ENCODE results near the gene WDR62.
"Not testable (repeated sequence)": the region's sequence is repeated elsewhere in the genome, so short reads cannot be mapped to it uniquely, and the experiment has no call there.

Gene WDR62

GRCh38 chr19:36121486-36122124 is 66.9 kb downstream of the WDR62 start:
- no peak overlapping the region for H3K4me3 Mint-ChIP-seq
- DNase-seq (no peak), ATAC-seq (no peak)
- no peak overlapping the region for H3K27ac Mint-ChIP-seq
- peaks cover 19% of the 10 kb centered on the region for H3K4me1 Mint-ChIP-seq
- no peaks in the 10 kb centered on the region for H3K9me3 Mint-ChIP-seq
- H3K27me3 Mint-ChIP-seq, result no peaks in the 10 kb centered on the region
- peaks cover 22% of the 10 kb centered on the region for H3K36me3 Mint-ChIP-seq (ENCODE audit: low read depth)

DNA sequence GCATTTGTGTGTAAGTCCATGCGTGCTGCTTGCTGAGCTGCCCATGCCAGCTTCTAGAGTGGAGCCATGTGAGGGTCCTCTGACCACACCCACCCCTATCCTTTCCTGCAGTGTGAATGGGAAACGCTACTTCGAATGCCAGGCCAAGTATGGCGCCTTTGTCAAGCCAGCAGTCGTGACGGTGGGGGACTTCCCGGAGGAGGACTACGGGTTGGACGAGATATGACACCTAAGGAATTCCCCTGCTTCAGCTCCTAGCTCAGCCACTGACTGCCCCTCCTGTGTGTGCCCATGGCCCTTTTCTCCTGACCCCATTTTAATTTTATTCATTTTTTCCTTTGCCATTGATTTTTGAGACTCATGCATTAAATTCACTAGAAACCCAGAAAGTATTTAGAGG is 70.9 kb downstream of the WDR62 start:
- H3K4me1 Mint-ChIP-seq, result peaks cover 19% of the 10 kb centered on the region
- H3K36me3 Mint-ChIP-seq (ENCODE audit: low read depth), result peaks cover 11% of the 10 kb centered on the region
- H3K27me3 Mint-ChIP-seq, result no peaks in the 10 kb centered on the region
- no peaks in the 10 kb centered on the region for H3K9me3 Mint-ChIP-seq
- peak overlapping the region; percentile 48 for H3K27ac Mint-ChIP-seq
- DNase-seq (peak; percentile 22), ATAC-seq (no peak)
- no peak overlapping the region for H3K4me3 Mint-ChIP-seq

GRCh38 chr19:36128392-36128736 is 73.7 kb downstream of the WDR62 start:
- no peak for DNase-seq
- Mint-ChIP-seq H3K9me3 (no peaks in the 10 kb centered on the region), H3K36me3 (ENCODE audit: low read depth) (peaks cover 8% of the 10 kb centered on the region), H3K4me1 (peaks cover 34% of the 10 kb centered on the region), H3K27me3 (no peaks in the 10 kb centered on the region), H3K27ac (peak overlapping the region; percentile 98), H3K4me3 (peak overlapping the region; percentile 84)
- ATAC-seq, result no peak

- not testable (repeated sequence) for DNase-seq; H3K27me3 Mint-ChIP-seq; ATAC-seq; H3K9me3 Mint-ChIP-seq; H3K36me3 Mint-ChIP-seq (ENCODE audit: low read depth); H3K4me3 Mint-ChIP-seq; H3K27ac Mint-ChIP-seq
- H3K4me1 Mint-ChIP-seq, result peaks cover 29% of the 10 kb centered on the region
Observed at GRCh38 chr19:36131221-36131620, 76.5 kb downstream of the WDR62 start.

DNA sequence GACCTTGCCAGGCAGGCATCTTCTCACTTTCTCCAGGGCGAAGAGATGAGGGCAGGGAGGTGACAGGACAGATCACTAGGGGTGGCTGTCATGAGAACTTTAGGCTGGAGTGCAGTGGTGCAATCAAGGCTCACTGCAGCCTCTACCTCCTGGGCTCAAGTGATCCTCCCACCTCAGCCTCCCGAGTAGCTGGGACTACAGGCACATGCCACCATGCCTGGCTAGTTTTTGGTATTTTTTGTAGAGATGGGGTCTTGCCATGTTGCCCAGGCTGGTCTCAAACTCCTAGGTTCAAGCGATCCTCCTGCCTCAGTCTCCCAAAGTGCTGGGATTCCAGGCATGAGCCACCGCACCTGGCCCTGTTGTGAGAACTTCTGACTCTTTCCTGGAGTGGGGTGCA is 80.2 kb downstream of the WDR62 start:
- not testable (repeated sequence) for H3K36me3 Mint-ChIP-seq (ENCODE audit: low read depth); H3K27ac Mint-ChIP-seq; H3K4me3 Mint-ChIP-seq; ATAC-seq; DNase-seq; H3K27me3 Mint-ChIP-seq; H3K9me3 Mint-ChIP-seq
- H3K4me1 Mint-ChIP-seq, result peaks cover 24% of the 10 kb centered on the region

DNA sequence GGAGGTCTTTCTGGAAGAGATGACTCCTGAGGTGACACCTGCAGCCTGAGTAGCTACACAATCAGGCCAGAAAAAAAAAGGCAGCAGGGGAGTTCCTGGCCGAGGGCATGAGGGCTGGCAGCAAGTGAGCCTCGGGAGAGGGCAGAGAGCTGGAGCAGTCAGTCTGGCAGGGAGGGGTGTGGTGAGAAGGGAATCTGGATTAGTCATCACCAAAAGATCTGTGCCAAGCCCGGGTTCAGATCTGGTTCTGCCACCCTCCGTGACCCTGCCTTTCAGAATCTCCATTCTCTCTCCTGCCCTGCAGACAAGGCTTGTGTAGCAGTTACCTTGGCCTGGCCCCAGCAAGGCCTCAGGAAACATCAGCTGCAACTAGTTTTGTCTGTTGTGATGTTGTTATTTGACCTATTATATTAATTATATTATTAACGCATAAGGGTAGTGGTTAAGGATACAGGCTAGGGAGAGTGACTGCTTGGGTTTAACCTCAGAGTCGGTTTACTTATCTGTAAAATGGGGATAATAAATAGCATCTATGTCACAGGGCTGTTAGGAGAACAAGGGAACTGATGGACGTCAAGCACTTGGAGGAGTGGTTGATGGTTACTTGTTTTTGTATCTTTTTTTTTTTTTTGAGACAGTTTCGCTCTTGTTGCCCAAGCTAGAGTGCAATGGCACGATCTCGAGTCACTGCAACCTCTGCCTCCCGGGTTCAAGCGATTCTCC is 82.4 kb downstream of the WDR62 start:
- H3K4me1 Mint-ChIP-seq, result peaks cover 27% of the 10 kb centered on the region
- H3K4me3 Mint-ChIP-seq, result no peak overlapping the region
- peaks cover 9% of the 10 kb centered on the region for H3K36me3 Mint-ChIP-seq (ENCODE audit: low read depth)
- peak overlapping the region; percentile 22 for H3K27ac Mint-ChIP-seq
- DNase-seq, result no peak
- no peaks in the 10 kb centered on the region for H3K27me3 Mint-ChIP-seq
- no peak for ATAC-seq
- no peaks in the 10 kb centered on the region for H3K9me3 Mint-ChIP-seq

DNA sequence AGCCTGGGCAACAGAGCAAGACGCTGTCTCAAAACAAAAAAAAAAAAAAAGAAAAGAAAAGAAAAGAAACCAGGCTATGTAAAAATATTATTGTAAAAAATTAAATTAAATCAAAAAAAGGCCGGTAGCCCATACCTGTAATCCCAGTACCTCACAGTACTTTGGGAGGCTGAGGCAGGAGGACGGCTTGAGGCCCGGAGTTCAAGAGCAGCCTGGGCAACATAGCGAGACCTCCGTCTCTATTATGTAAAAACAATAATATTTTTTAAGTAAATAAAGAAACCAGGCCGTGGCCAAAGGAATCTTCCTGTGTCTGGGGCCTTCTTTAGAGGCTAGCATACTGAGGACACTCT is 84.4 kb downstream of the WDR62 start:
- peak overlapping the region; percentile 95 for H3K27ac Mint-ChIP-seq
- H3K4me1 Mint-ChIP-seq, result peaks cover 18% of the 10 kb centered on the region
- no peaks in the 10 kb centered on the region for H3K27me3 Mint-ChIP-seq
- ATAC-seq (no peak), DNase-seq (no peak)
- H3K9me3 Mint-ChIP-seq, result no peaks in the 10 kb centered on the region
- peaks cover 18% of the 10 kb centered on the region for H3K36me3 Mint-ChIP-seq (ENCODE audit: low read depth)
- peak overlapping the region; percentile 94 for H3K4me3 Mint-ChIP-seq

- H3K4me3 Mint-ChIP-seq, result peak within 1 kb of the TSS; percentile 94
- H3K36me3 Mint-ChIP-seq (ENCODE audit: low read depth), result peaks cover 18% of the 10 kb centered on the region
- peak; percentile 80 for ATAC-seq
- H3K4me1 Mint-ChIP-seq, result peaks cover 18% of the 10 kb centered on the region
- no peaks in the 10 kb centered on the region for H3K9me3 Mint-ChIP-seq
- DNase-seq, result peak; percentile 98
- H3K27me3 Mint-ChIP-seq, result no peaks in the 10 kb centered on the region
- peak within 1 kb of the TSS; percentile 95 for H3K27ac Mint-ChIP-seq
Observed at GRCh38 chr19:36139473-36140303, 85.0 kb downstream of the WDR62 start, which contains the start of gene CAPNS1. Gene CAPNS1 (plus strand): TSS chr19:36140066. CDS start chr19:36141012, 946 bp downstream.

GRCh38 chr19:36140304-36141038 is 85.8 kb downstream of the WDR62 start:
- no peaks in the 10 kb centered on the region for H3K9me3 Mint-ChIP-seq
- peak overlapping the region; percentile 95 for H3K27ac Mint-ChIP-seq
- peak overlapping the region; percentile 94 for H3K4me3 Mint-ChIP-seq
- DNase-seq, result peak; percentile 66
- H3K27me3 Mint-ChIP-seq, result no peaks in the 10 kb centered on the region
- peaks cover 18% of the 10 kb centered on the region for H3K4me1 Mint-ChIP-seq
- H3K36me3 Mint-ChIP-seq (ENCODE audit: low read depth), result peaks cover 18% of the 10 kb centered on the region
- peak; percentile 26 for ATAC-seq

- peak; percentile 59 for ATAC-seq
- H3K4me3 Mint-ChIP-seq, result peak overlapping the region; percentile 94
Observed at GRCh38 chr19:36141039-36141927, 86.6 kb downstream of the WDR62 start.

DNA sequence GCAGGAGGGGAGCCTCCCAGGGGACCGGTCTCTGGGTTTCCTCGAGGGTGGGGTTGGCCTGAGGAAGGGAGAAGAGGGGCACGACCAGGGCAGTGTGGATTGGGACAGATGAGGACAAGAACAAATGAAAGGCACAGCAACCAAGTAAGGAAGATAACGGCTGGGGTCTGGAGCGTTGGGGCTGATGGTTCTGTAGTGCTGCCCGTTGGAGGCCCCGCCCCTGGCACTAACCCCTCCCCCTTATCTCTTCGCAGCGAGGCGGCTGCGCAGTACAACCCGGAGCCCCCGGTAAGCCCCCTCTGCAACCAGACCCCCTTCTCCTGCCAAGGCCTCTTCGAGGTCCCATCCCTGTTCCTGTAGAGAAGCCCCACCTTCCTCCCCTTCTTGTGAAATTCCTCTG is 87.3 kb downstream of the WDR62 start:
- Mint-ChIP-seq H3K36me3 (ENCODE audit: low read depth) (peaks cover 33% of the 10 kb centered on the region), H3K27ac (peak overlapping the region; percentile 52)

More at GRCh38 chr19:36141039-36141927, 86.6 kb downstream of the WDR62 start:
- Mint-ChIP-seq H3K27me3 (no peaks in the 10 kb centered on the region), H3K9me3 (no peaks in the 10 kb centered on the region), H3K36me3 (ENCODE audit: low read depth) (peaks cover 26% of the 10 kb centered on the region), H3K4me1 (peaks cover 18% of the 10 kb centered on the region), H3K27ac (peak overlapping the region; percentile 95)
- peak; percentile 90 for DNase-seq

GRCh38 chr19:36142496-36142895 is 87.8 kb downstream of the WDR62 start:
- Mint-ChIP-seq H3K4me1 (peaks cover 13% of the 10 kb centered on the region), H3K36me3 (ENCODE audit: low read depth) (peaks cover 35% of the 10 kb centered on the region), H3K27me3 (no peaks in the 10 kb centered on the region), H3K9me3 (no peaks in the 10 kb centered on the region), H3K4me3 (no peak overlapping the region), H3K27ac (peak overlapping the region; percentile 52)
- DNase-seq, result no peak
- ATAC-seq, result no peak

More for the DNA sequence above, 87.3 kb downstream of the WDR62 start:
- no peaks in the 10 kb centered on the region for H3K27me3 Mint-ChIP-seq
- DNase-seq, result no peak
- ATAC-seq, result no peak
- H3K9me3 Mint-ChIP-seq, result no peaks in the 10 kb centered on the region
- peak overlapping the region; percentile 22 for H3K4me3 Mint-ChIP-seq
- peaks cover 13% of the 10 kb centered on the region for H3K4me1 Mint-ChIP-seq

- no peak overlapping the region for H3K27ac Mint-ChIP-seq
- no peaks in the 10 kb centered on the region for H3K27me3 Mint-ChIP-seq
- H3K9me3 Mint-ChIP-seq, result no peaks in the 10 kb centered on the region
- no peak for DNase-seq
- no peak for ATAC-seq
- no peak overlapping the region for H3K4me3 Mint-ChIP-seq
- H3K4me1 Mint-ChIP-seq, result peaks cover 11% of the 10 kb centered on the region
- H3K36me3 Mint-ChIP-seq (ENCODE audit: low read depth), result peaks cover 40% of the 10 kb centered on the region
Observed at GRCh38 chr19:36144624-36145023, 89.9 kb downstream of the WDR62 start.

Measured in activated naive CD8-positive, alpha-beta T cell treated with anti-CD3 and anti-CD28 coated beads, Interleukin-2, amount 50 U/mL, for 24 hours (primary cell).